MM.1S (cell line): ENCODE measurements around the gene RAPGEF4.

ENCODE experiments used
- DNase-seq: peaks from one replicate; pipeline ENCODE4 v3.0.0-alpha.2; 2015
- H2AFZ ChIP-seq: fragments of 300-600 bp; sonication (generic); 2 replicates; pipeline ENCODE4 v1.6.0; 2016; ENCODE audit warnings: antibody characterized with exemption, low read length
- H3F3A ChIP-seq: fragments of 300-600 bp; sonication (generic); 2 replicates; pipeline ENCODE4 v1.6.1; 2016; ENCODE audit warnings: mild to moderate bottlenecking, antibody characterized with exemption, low read length, moderate library complexity, mixed read lengths; ENCODE audit not compliant: insufficient read depth
- H3K27ac ChIP-seq: fragments of 300-600 bp; sonication (generic); 2 replicates; pipeline ENCODE4 v1.5.1; 2016; ENCODE audit warnings: mild to moderate bottlenecking, low read length
- H3K27me3 ChIP-seq: fragments of 300-600 bp; sonication (generic); replicated peaks from 2 replicates; pipeline ENCODE4 v1.6.0; 2016; ENCODE audit warnings: low read length; ENCODE audit not compliant: insufficient read depth
- H3K36me3 ChIP-seq: fragments of 300-600 bp; sonication (generic); replicated peaks from 2 replicates; pipeline ENCODE4 v1.6.1; 2016; ENCODE audit warnings: mild to moderate bottlenecking, low read length, mixed read lengths; ENCODE audit not compliant: insufficient read depth
- H3K4me1 ChIP-seq: fragments of 300-600 bp; sonication (generic); 2 replicates; pipeline ENCODE4 v1.6.1; 2016; ENCODE audit warnings: low read length, mixed read lengths
- H3K4me2 ChIP-seq: fragments of 300-600 bp; sonication (generic); 2 replicates; pipeline ENCODE4 v1.6.0; 2016; ENCODE audit warnings: low read depth, low read length
- H3K4me3 ChIP-seq: fragments of 300-600 bp; sonication (generic); 2 replicates; pipeline ENCODE4 v1.5.1; 2016; ENCODE audit warnings: low read length, mixed read lengths
- H3K79me2 ChIP-seq: fragments of 300-600 bp; sonication (generic); 2 replicates; pipeline ENCODE4 v1.6.1; 2016; ENCODE audit warnings: mixed run types, low read length, mixed read lengths
- H3K9ac ChIP-seq: fragments of 300-600 bp; sonication (generic); 2 replicates; pipeline ENCODE4 v1.6.1; 2016; ENCODE audit warnings: low read length, mixed read lengths
- H3K9me2 ChIP-seq: fragments of 300-600 bp; sonication (generic); replicated peaks from 2 replicates; pipeline ENCODE4 v1.6.1; 2016; ENCODE audit warnings: mild to moderate bottlenecking, low read length, mixed read lengths; ENCODE audit not compliant: insufficient read depth
- H3K9me3 ChIP-seq: fragments of 300-600 bp; sonication (generic); replicated peaks from 2 replicates; pipeline ENCODE4 v1.6.1; 2016; ENCODE audit warnings: mild to moderate bottlenecking, low read length, mixed read lengths; ENCODE audit not compliant: insufficient read depth
- H4K20me1 ChIP-seq: fragments of 300-600 bp; sonication (generic); 2 replicates; pipeline ENCODE4 v1.6.1; 2016; ENCODE audit warnings: mild to moderate bottlenecking, low read length, moderate library complexity, mixed read lengths; ENCODE audit not compliant: insufficient read depth
- EZH2 ChIP-seq: fragments of 300-600 bp; sonication (generic); optimal IDR thresholded peaks from 2 replicates; pipeline ENCODE3; 2017; ENCODE audit warnings: low read depth, mild to moderate bottlenecking, antibody characterized with exemption, low read length, mixed read lengths
- EZH2phosphoT487 ChIP-seq: fragments of 300-600 bp; sonication (generic); IDR thresholded peaks from 2 replicates; pipeline ENCODE4 v1.6.1; 2018; ENCODE audit warnings: antibody characterized with exemption, low read length
- TF ChIP-seq, protein P1 (sequence below): fragments of 300-600 bp; sonication (generic); IDR thresholded peaks from 2 replicates; pipeline ENCODE4 v1.5.1; 2016; ENCODE audit warnings: antibody characterized with exemption, low read length, mixed read lengths

The RAPGEF4 gene

DNA sequence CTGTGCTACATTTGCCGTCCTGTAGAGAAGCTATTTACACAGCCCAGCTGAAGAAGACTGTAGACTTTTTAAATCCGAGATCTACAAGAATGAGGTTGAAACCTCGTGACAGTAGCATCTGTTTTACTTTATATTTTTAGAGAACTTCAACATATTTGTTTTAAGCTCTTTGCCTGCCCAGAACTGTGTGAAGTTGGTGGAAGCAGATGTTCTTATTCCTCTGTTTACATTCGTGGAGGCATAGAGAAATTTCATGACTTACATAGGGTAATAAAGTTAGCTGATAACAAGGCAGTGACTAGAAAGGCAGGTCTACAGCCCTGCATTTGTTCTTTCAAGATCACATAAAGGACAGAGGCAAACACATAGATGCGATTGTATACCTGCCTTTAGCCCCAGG, 293.0 kb downstream of the RAPGEF4 start:
- Histone ChIP-seq H3K4me3 (no peak overlapping the region), H3K9me2 (no peaks in the 10 kb centered on the region), H3K9me3 (no peaks in the 10 kb centered on the region), H3K36me3 (no peaks in the 10 kb centered on the region), H3K27ac (no peak overlapping the region), H3K9ac (no peak overlapping the region), H2AFZ (no peak overlapping the region), H3K4me1 (0 out of 2 replicates have a peak, but pooled peaks cover 3% of the 10 kb centered on the region), H3K27me3 (no peaks in the 10 kb centered on the region), H4K20me1 (no peaks in the 10 kb centered on the region), H3F3A (no peaks in the 10 kb centered on the region), H3K4me2 (no peak overlapping the region), H3K79me2 (no peaks in the 10 kb centered on the region)
- DNase-seq, result no peak
- TF ChIP-seq, protein P1, sequence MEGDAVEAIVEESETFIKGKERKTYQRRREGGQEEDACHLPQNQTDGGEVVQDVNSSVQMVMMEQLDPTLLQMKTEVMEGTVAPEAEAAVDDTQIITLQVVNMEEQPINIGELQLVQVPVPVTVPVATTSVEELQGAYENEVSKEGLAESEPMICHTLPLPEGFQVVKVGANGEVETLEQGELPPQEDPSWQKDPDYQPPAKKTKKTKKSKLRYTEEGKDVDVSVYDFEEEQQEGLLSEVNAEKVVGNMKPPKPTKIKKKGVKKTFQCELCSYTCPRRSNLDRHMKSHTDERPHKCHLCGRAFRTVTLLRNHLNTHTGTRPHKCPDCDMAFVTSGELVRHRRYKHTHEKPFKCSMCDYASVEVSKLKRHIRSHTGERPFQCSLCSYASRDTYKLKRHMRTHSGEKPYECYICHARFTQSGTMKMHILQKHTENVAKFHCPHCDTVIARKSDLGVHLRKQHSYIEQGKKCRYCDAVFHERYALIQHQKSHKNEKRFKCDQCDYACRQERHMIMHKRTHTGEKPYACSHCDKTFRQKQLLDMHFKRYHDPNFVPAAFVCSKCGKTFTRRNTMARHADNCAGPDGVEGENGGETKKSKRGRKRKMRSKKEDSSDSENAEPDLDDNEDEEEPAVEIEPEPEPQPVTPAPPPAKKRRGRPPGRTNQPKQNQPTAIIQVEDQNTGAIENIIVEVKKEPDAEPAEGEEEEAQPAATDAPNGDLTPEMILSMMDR, result no peak
- TF ChIP-seq EZH2phosphoT487, result no peak
- no peak for TF ChIP-seq EZH2

DNA sequence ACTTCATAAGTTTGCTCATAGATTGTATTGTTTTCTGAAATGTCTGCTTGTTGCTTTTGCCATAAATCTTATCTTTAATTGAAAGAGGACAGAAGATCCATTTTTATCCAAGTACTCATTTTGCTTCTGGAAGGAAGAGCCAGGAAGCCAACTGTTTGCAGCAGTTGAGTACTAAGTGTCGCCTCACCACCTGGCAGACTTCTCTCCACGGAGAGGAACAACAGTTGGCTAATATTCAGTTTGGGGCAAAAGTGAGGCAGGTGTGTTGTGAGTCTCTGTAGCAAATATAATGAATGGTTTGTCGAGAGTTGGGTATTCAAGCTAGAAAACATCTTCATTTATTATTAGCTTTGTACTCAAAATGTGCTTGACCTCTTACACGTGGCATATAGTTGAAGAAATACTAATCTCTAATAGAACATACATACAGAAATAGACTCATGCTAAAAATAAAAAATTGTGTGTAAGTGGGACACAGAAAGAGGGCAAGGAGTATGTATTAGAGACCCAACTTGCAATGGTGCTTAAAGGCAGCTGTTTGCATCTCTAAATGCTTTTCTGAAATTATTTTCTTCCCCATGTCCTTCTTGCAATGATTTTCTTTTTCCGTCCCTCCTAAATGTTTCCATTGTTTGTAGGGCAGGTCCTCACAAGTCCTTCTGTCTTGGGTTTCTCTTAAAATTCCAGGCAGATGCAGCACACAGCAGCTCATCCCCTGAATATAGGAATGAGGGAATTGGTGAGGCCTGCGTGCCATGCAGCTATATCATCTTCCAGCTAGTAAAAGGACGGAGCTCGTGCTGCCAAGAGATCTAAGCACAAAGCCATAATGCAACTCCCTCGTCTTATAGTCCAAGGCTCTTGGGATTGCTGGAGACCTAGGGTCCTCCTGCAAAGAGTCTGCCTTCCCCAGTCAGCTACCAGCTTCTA, 295.2 kb downstream of the RAPGEF4 start:
- H3K36me3 ChIP-seq, result no peaks in the 10 kb centered on the region
- no peak overlapping the region for H2AFZ ChIP-seq
- no peaks in the 10 kb centered on the region for H3K27me3 ChIP-seq
- H3K4me3 ChIP-seq, result no peak overlapping the region
- no peaks in the 10 kb centered on the region for H3F3A ChIP-seq
- no peaks in the 10 kb centered on the region for H3K9me3 ChIP-seq
- H3K4me1 ChIP-seq, result 0 out of 2 replicates have a peak, but pooled peaks cover 3% of the 10 kb centered on the region
- H4K20me1 ChIP-seq, result no peaks in the 10 kb centered on the region
- no peak overlapping the region for H3K4me2 ChIP-seq
- H3K9ac ChIP-seq, result no peak overlapping the region
- no peaks in the 10 kb centered on the region for H3K9me2 ChIP-seq
- TF ChIP-seq EZH2, result no peak
- TF ChIP-seq, protein P1, result no peak
- no peaks in the 10 kb centered on the region for H3K79me2 ChIP-seq
- no peak overlapping the region for H3K27ac ChIP-seq
- DNase-seq, result no peak

DNA sequence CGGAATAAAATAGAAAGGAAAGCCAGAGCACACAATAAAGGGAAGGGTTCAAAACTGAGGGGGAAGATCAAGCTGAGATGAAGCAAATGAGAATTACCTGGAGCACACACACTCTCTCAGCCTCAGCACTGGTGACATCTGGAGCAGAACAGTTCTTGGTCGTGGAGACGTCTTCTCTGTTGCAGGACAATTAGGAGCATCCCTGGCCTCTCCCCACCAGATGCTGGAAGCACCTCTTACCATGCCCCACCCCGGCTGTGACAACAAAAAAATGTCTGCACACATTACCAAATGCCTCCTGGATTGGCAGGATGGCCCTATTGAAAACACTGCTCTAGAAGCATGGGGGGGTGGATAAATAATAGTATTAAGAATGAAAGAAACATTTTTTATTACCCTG, 296.4 kb downstream of the RAPGEF4 start:
- no peaks in the 10 kb centered on the region for H3K36me3 ChIP-seq
- H3K4me2 ChIP-seq, result no peak overlapping the region
- H3K4me3 ChIP-seq, result no peak overlapping the region
- no peaks in the 10 kb centered on the region for H3K27me3 ChIP-seq
- TF ChIP-seq EZH2, result no peak
- TF ChIP-seq, protein P1, result no peak
- no peak for TF ChIP-seq EZH2phosphoT487
- H4K20me1 ChIP-seq, result no peaks in the 10 kb centered on the region
- H3K4me1 ChIP-seq, result 0 out of 2 replicates have a peak, but pooled peaks cover 3% of the 10 kb centered on the region
- no peaks in the 10 kb centered on the region for H3K79me2 ChIP-seq
- no peaks in the 10 kb centered on the region for H3K9me3 ChIP-seq
- no peak overlapping the region for H3K27ac ChIP-seq
- no peaks in the 10 kb centered on the region for H3F3A ChIP-seq
- no peak overlapping the region for H2AFZ ChIP-seq
- no peaks in the 10 kb centered on the region for H3K9me2 ChIP-seq
- no peak overlapping the region for H3K9ac ChIP-seq
- DNase-seq, result no peak
